Measurements from ENCODE around the gene OASL.

GRCh38 chr12:120971299-120972180 is 67.5 kb downstream of the OASL start:
- TF ChIP-seq ZNF37A (tag by site-specific recombination; IDR thresholded peaks at IDR 0.05) (no peak), CTCF (tag by site-specific recombination; IDR thresholded peaks at IDR 0.05) (no peak)
- TF ChIP-seq, protein P1, sequence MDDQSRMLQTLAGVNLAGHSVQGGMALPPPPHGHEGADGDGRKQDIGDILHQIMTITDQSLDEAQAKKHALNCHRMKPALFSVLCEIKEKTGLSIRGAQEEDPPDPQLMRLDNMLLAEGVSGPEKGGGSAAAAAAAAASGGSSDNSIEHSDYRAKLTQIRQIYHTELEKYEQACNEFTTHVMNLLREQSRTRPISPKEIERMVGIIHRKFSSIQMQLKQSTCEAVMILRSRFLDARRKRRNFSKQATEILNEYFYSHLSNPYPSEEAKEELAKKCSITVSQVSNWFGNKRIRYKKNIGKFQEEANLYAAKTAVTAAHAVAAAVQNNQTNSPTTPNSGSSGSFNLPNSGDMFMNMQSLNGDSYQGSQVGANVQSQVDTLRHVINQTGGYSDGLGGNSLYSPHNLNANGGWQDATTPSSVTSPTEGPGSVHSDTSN (CRISPR knock-in tag; IDR thresholded peaks at IDR 0.05), result no peak

Measured in HEK293 (cell line).